GM12874 (cell line): ENCODE results near the gene ATP13A1.

ENCODE experiments used
- CTCF ChIP-seq: IDR thresholded peaks from 2 replicates; pipeline ENCODE4 v1.5.1; 2011; ENCODE audit warnings: low read depth, mild to moderate bottlenecking, control low read depth, low read length, moderate library complexity; ENCODE audit not compliant: insufficient read depth

ATP13A1 gene

DNA sequence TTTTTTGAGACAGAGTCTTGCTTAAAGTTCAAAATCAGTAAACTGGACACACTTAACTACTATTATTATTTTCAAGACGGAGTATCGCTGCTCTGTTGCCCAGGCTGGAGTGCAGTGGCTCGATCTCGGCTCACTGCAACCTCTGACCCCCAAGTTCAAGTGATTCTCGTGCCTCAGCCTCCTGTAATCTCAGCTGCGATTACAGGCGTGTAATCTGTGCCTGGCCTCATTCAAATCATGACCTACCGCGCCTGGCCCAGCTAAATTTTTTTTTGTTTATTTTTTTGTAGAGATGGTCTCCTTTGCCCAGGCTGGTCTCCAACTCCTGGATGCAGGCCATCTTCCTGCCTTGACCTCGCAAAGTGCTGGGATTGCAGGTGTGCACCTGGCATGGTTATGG lies 28.2 kb upstream of the ATP13A1 start:
- no peak for TF ChIP-seq CTCF

DNA sequence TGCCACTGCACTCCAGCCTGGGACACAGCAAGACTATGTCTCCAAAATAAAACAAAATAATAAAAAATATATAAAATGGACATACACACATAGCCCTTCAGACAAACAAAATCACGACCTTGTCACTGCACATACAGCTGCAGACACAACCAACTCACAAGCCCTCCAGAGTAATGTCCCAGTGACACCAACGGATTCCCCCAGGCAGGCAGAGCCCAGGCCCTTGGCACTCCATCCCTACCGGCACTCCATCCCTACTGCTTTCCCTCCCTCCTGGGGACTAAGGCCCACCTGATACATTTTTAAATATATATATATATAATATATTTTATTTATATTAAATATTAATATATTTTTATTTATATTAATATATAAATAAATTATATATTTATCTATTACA lies 23.6 kb upstream of the ATP13A1 start:
- TF ChIP-seq CTCF = no peak

GRCh38 chr19:19686580-19686979 lies 23.1 kb upstream of the ATP13A1 start:
- TF ChIP-seq CTCF = no peak

DNA sequence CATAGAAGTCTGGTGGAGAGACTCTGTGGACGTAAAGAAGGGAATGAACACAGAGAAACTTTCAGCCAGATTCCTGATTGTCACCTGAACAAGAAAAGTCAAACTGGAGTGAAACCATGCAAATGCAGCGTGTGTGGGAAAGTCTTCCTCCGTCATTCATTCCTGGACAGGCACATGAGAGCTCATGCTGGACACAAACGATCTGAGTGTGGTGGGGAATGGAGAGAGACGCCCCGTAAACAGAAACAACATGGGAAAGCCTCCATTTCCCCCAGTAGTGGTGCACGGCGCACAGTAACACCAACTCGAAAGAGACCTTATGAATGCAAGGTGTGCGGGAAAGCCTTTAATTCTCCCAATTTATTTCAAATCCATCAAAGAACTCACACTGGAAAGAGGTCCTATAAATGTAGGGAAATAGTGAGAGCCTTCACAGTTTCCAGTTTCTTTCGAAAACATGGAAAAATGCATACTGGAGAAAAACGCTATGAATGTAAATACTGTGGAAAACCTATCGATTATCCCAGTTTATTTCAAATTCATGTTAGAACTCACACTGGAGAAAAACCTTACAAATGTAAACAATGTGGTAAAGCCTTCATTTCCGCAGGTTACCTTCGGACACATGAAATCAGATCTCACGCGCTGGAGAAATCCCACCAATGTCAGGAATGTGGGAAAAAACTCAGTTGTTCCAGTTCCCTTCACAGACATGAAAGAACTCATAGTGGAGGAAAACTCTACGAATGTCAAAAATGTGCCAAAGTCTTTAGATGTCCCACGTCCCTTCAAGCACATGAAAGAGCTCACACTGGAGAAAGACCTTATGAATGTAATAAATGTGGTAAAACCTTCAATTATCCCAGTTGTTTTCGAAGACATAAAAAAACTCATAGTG lies 15.9 kb upstream of the ATP13A1 start:
- no peak for TF ChIP-seq CTCF

DNA sequence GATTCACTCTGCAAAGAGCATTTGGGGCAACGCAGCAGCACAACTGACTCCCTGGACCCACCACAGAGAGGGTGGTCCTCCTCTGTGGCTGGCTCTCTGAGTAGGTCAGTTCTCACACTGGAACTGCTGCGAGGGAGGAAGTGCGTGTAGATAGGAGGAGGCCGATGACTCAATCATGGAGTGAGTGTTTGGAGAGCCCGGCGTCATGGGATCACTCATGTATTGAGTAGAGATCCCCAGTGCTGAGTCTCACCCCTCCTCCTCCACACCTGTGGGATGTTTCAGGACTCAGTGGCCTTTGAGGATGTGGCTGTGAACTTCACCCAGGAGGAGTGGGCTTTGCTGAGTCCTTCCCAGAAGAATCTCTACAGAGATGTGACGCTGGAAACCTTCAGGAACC lies 14.1 kb upstream of the ATP13A1 start:
- TF ChIP-seq CTCF = no peak

GRCh38 chr19:19674315-19674714 lies 10.8 kb upstream of the ATP13A1 start:
- TF ChIP-seq CTCF = no peak

GRCh38 chr19:19672816-19673215 lies 9.3 kb upstream of the ATP13A1 start:
- no peak for TF ChIP-seq CTCF
